Stimulated activated CD4-positive, alpha-beta T cell treated with anti-CD3 and anti-CD28 coated beads, Interleukin-15, amount 100 ng/mL, for 24 hours (primary cell): ENCODE results near the gene C2CD4A.

Source experiments
- DNase-seq: peaks from one replicate; pipeline ENCODE4 v3.0.0-alpha.2; 2020

The C2CD4A gene

DNA sequence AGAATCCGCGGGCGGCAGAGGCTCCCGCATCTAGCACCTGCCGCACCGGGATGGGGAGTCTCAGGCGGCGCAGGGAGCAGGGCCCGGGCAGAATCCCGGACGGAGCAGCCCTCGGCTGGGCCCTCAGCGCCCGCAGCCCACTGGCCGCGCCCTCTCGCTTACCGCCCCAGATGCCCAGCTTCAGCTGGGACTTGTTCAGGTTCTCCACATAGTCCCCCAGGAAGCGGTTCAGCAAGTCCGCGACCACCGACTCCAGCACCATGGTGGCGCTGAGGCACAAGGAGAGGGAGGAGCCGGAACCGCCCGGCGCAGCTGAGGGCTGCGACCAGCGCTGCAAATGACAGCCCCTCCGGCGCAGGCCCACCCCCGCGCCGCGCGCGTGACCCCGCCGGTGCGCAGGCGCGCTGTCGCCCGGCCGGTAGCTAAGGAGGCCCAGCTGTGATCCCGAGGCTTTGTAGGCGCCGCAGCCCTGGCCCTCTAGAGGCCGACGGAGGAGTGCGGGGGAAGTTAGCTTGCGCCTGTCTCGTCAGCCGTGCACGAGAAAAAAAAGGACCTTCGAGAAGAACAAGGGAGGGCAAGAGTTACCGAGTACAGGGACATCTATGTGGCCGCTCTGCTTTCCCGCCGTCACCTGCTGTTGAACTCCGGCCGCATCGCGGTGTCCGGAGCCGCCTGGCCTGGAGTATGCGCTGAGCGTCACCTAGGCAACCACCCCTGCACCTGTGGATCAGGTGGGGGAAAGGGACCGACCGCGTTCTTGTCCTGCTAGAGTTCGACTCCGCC, 6.5 kb upstream of the C2CD4A start, which contains the start of gene VPS13C:
VPS13C (minus strand) TSS at position 335 of the 783 bp plus-strand sequence; CDS start at position 262, 73 bp downstream.
- peak; percentile 91 for DNase-seq

DNA sequence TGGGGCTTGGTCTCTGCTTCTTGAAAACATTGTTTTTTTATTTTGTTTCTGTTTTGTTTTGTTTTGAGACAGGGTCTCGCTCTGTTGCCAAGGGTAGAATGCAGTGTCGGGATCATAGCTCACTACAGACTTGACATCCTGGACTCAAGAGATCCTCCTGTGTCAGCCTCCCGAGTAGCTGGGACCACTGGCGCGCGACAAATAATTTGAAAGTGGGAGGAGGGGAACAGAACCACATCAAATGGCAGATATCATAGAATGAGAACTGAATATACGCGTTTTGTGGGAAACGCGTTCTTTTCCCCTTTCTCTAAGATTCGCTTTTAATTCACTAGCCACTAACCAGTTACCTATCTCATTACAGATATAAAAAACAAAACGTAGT, 5.9 kb upstream of the C2CD4A start:
- no peak for DNase-seq

- no peak for DNase-seq
Observed at GRCh38 chr15:62063825-62064635, 2.7 kb upstream of the C2CD4A start.

DNA sequence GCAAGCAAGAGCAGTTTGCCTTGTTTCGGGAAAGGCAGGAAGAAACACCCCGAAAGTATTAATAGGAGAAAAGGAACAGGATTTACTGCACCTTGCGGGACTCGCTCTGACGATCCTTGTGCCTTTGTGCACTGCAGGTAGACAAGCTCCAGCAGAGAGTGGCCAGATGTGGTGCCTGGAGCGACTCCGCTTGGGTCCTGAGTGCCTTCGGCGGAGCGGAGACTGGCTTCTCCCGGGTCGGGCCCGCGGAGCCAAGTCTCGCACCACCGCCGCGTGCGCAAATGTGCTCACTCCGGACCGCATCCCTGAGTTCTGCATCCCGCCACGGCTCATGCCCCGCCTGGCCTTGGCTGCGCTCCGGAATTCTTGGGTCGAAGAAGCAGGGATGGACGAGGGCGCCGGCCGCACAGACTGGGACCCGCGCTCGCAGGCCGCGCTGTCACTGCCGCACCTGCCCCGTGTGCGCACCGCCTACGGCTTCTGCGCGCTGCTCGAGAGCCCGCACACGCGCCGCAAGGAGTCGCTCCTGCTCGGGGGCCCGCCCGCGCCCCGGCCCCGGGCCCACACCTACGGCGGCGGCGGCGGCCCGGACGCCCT, 769 bp downstream of the C2CD4A start:
- peak; percentile 42 for DNase-seq

DNA sequence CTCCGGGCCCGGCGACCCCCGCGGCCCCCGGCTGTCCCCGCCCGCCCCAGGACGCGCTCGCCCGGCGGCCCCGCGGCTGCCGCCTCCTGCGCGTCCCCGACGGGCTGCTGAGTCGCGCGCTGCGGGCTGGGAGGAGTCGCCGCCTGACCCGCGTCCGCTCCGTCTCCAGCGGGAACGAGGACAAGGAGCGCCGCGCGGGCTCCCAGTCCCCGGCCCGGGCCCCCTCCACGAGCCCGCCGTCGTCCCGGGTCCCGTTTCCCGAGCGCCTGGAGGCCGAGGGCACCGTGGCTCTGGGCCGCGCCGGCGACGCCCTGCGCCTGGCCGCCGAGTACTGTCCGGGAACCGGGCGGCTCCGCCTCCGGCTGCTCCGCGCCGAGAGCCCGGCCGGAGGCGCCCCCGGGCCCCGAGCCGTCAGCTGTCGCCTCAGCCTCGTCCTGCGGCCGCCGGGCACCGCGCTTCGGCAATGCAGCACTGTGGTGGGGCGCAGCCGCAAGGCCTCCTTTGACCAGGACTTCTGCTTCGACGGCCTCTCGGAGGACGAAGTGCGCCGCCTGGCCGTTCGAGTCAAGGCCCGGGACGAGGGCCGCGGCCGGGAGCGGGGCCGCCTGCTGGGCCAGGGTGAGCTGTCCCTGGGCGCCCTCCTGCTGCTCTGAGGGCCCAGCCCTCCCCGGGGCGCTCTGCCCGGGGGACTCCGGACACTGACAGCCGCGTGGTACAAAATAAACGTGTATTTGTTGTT, 1.5 kb downstream of the C2CD4A start:
- DNase-seq, result peak; percentile 43

DNA sequence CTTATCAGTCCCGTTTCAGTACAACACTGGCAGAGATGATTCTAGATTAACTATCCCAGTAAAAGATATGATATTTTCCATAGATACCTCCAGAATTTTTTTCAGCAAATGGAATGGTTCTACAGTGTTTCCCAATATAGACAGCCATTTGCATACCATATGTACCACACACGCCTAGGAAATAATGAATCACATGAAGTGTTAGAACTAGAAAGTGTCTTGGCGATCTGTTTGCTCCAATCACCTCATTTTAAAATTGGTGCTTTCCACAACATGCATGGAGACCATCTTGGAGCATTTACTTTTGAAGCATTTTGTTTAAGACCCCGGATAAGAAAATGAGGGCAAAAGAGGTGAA, 2.0 kb downstream of the C2CD4A start:
- no peak for DNase-seq

DNA sequence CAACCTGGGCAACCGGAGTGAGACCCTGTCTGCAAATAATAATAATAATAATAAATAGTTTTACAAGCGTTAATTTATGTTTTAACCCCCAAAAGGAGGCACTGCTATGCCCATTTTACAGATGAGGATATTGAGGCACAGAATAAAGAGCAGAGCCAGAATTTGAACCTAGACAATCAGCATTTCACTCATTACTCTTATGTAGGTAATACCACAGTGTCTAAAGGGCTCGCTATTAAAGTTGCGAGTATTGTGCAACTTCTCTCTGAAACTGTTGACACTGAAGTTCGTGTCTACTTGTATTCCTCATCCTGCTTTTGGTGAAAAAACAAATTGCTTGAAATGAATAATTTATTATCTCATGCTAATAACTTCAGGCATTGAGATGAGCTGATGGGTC, 2.8 kb downstream of the C2CD4A start:
- DNase-seq, result no peak

DNA sequence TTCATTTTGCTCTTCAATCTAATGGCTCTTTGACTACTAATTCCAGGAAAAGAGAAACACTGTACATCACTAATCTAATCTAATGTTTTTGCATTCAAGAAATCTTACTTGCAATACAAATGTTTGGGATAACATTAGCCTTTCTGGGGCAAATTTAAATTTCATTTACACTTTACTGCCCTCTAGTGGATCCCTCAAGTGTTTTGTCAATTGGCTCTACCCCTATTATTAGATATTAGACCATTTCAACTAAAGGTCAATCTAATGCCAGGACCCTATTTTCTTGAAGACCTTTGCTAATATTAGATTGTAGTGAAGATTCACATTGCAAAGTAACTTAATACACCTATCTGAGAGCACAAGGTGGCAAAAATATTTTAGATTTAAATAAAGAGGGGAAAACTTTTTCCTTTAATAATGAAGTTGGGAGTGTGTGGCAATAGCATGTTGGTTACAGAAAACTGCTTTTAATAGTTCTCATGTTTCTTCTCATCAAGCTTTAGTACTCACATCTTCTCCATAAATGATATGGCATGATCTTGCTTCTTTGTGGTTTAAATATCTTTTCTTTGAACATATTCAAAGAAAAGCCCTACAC, 5.0 kb downstream of the C2CD4A start:
- DNase-seq, result no peak

DNA sequence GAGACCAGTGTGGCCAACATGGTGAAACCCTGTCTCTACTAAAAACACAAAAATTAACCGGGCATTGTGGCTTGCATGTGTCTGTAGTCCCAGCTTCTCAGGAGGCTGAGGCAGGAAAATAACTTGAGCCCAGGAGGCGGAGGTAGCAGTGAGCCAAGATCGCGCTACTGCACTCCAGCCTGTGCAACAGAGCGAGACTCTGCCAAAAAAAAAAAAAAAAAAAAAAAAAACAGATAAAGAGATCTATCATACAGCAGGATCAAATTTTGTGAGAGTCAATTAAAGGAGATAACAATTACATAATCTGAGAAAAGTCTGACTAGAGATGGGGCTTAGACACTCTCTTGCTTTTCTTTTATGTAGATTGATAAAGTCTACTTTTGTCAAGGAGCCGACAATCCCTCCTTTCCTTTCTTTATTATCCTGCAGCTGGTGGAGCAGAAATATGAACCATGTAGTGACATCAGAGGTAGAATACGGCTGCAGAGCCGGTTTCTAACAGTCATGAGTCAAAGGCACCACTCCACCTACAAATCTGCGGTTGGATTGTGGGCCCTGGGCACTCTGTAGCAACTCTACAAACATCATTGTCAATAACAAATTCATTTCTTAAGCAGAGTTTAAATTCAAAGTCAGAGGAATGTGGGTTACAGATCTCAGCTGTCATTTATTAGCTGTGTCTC, 9.0 kb downstream of the C2CD4A start:
- no peak for DNase-seq

DNA sequence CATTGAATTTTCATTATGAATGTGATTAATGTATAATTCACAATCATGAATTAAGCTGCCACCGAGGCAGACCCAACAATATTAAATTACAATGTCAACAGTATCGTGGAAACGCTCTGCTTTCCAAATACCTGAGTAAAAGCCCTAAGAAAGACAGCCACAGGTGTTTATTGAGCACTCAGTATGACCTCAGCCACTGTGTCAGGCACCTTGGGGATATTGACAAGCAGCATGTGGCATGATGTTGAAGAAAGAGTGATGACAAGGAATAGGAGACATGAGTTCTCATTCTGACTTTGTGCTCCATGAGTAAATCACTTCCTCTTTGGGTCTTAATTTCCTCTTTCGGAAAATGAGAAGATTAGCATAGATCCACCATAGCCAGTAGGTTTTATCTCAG, 12.8 kb downstream of the C2CD4A start:
- DNase-seq, result no peak

DNA sequence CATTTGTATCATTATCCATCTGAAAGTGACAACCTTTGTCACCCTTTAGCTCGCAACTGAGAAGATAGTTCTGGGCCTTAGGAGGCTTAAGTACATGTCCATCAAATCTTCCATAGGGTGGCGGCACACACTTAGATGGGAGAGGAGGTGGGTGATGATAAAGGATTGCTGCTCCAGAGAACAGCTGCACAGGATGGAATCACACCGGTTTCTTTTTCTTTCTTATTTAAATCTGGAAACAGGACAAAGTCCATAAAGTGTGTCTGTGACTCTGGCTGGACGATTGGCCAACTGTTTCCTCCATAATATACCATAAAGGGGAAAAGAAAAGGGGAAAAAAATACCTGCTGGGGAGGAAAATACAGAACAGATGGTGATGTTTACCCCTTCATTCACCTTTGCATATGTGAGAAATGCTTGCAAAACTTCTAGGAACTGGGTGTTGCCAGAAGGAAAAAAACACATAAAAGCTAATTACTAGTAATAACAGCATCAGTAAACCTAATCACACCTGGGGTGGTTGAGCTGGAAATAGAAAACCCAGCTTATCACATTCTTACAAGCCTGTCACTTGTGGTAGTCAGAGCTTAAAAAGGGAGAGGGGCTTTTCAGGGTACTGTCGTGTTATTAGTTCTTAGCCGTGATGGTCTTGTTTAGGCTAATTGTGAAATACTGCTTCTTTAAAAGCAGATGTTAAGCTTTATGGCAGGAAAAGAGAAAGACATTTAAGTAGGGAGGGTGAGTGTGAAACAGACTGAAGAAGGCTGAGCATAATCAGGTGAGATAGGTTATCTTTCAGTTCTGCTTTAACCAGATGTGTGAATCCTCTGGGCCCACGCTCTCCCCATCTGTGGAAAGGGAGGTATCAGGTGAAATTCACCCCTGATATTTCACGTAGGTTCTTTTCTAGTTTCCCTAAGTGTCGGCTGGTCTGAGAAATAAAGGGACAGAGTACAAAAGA, 16.7 kb downstream of the C2CD4A start:
- no peak for DNase-seq

DNA sequence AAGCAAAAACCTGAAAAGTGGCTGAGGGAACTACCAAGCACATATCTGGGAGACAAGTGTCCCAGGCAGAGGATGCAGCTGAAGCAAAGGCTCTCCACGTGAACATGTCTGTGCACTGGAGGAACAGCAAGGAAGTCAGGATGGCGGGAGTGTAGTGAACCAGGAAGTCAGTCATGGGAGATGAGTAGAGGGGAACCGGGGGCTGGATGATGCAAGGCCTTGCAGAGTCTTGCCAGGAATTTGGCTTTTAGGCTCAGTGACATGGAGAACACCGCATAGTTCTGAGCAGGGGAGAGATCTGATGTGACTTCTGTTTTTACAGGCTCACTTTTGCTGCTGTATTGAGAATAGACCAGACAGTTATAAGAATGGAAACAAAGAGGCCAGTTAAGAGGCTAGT, 19.0 kb downstream of the C2CD4A start:
- no peak for DNase-seq

DNA sequence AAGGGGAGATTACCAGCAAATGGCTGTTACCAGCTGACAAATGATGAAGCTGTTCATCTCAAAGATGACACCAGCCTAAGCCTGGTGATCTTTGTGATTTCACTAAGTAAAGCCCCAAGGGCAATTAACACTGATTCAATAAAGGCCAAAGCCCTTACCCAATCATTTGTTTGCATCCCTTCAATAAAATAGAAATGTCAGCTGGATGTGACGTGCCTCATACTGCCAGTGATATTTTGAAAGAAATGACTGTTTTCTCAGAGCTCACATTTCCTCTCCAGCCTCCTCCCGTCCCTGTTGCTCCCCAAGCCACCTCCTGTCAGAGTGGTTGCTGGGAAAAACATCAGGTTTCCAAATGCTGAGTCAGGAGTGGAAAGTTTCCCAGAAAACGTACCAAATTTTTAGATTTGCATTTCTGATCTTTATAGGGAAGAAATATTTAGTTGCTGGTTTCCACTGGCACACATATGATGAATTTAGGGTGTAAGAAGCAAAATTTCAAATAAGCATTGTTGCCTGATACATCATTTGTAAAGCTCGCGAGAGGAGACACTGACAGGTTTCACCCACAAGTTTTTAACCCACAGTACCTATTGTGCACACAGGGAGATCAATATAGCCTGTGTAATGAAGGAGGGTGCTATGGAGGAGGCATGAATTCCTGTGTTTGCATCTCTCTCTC, 21.0 kb downstream of the C2CD4A start:
- no peak for DNase-seq

DNA sequence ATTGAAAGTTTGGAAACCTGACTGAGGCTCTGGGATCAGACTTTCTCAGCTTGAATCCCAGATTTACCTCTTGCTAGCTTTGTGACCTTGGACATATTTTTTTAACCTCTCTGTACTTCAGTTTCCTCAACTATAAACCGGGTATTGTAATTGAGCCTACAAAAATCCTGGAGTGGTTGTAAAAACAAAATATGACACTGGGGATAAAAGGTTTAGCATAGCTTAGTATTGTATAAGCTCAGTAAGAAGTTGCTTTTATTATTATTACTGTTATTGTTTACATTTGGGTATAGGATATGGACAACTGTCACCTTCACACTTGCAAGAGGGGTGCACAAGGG, 21.5 kb downstream of the C2CD4A start:
- DNase-seq, result no peak

DNA sequence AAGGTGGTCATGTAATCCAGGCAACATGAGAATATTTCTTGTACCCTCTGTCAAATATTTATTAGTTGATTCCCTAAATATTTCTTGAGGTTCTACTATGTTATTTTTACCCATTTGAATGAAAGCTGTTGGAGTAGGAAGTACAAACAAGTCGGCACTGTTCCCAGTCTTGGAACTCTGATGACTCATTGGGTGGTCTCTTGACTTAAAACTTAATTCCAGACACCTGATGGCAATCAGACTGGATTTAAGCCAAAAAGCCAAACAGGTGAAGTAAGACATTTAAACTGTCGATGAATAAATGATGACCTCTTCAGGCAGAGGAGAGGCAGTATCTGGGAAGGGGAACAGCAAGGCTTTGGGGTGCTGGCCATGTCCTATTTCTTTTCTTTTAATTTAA, 22.8 kb downstream of the C2CD4A start:
- no peak for DNase-seq

GRCh38 chr15:62090988-62091387, 24.2 kb downstream of the C2CD4A start:
- no peak for DNase-seq

GRCh38 chr15:62093809-62094208, 27.0 kb downstream of the C2CD4A start:
- DNase-seq, result no peak

DNA sequence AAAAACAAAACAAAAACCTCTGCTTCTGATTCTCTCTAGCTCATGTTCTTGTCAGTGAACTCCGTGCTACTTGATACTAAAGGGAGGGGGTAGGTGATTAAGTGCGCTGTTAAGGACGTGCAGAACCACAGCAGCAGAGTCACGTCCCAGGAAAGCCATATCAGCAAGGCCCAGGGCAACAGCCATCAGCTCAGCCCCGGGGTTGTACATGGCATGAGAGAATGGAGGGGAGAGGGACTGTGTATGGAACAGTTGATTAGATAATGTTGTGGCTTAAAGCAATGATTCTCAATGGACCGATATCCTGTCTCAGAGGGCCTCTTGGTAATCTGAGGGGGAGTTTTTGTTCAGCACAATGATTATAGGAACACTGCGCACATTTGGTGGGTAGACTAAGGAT, 27.6 kb downstream of the C2CD4A start:
- no peak for DNase-seq

- no peak for DNase-seq
Observed at GRCh38 chr15:62099094-62099601, 32.4 kb downstream of the C2CD4A start.

- no peak for DNase-seq
Observed at GRCh38 chr15:62103431-62103830, 36.7 kb downstream of the C2CD4A start.
